Calu3 (cell line): ENCODE measurements around the gene SH3PXD2A. TPM values are rescaled to one million over a fixed set of nuclear protein-coding genes. Genes with fewer than 3 reads are reported as not detected.

ENCODE experiments used
- BruUV-seq: library from RNA; stranded (reverse); fragments of 400-500 nt; replicated peaks from 2 replicates; lab custom pipeline; 2021; lab: Mats Ljungman, UMichigan
- CTCF ChIA-PET: fragments of 300-600 bp; sonication (Branson Sonifier 250); formaldehyde crosslinking; loops from one replicate; lab custom pipeline; 2022; ENCODE audit warnings: antibody characterized with exemption; lab: Charles Lee
- DNase-seq: peaks from one replicate; pipeline ENCODE4 v3.0.0; 2022
- H3K27ac Mint-ChIP-seq: one replicate; pipeline ENCODE4 v1.8.0; 2022; ENCODE audit warnings: mixed read lengths; ENCODE audit not compliant: unreplicated experiment
- H3K27me3 Mint-ChIP-seq: one replicate; pipeline ENCODE4 v1.8.0; 2022; ENCODE audit warnings: mixed read lengths; ENCODE audit not compliant: unreplicated experiment
- H3K36me3 Mint-ChIP-seq: one replicate; pipeline ENCODE4 v1.8.0; 2022; ENCODE audit warnings: mild to moderate bottlenecking, moderate library complexity, mixed read lengths; ENCODE audit not compliant: insufficient read depth, unreplicated experiment
- H3K4me1 Mint-ChIP-seq: one replicate; pipeline ENCODE4 v1.8.0; 2022; ENCODE audit warnings: mild to moderate bottlenecking, low read depth, mixed read lengths; ENCODE audit not compliant: unreplicated experiment
- H3K4me3 Mint-ChIP-seq: one replicate; pipeline ENCODE4 v1.8.0; 2022; ENCODE audit warnings: mild to moderate bottlenecking, low read depth, moderate library complexity, mixed read lengths; ENCODE audit not compliant: unreplicated experiment
- H3K9me3 Mint-ChIP-seq: one replicate; pipeline ENCODE4 v1.8.0; 2022; ENCODE audit warnings: low read depth, mixed read lengths; ENCODE audit not compliant: unreplicated experiment
- intact Hi-C: fragments of 100-400 bp; cut with micrococcal nuclease; formaldehyde crosslinking; loops from one replicate; pipeline ENCODE4 v1.10.0; 2022; ENCODE audit not compliant: unreplicated experiment
- total RNA-seq: library from RNA; stranded (reverse); gene quantifications from 2 replicates; pipeline ENCODE4 v1.2.3, GENCODE V29; 2022
- TF ChIP-seq, protein P1 (sequence below): fragments of 200-600 bp; IDR thresholded peaks from one replicate; pipeline ENCODE4 v1.8.0; 2022; ENCODE audit warnings: antibody characterized with exemption; ENCODE audit not compliant: unreplicated experiment

Gene SH3PXD2A
- total RNA-seq, 1 experiment from 2014 or later: 7.5 TPM

DNA sequence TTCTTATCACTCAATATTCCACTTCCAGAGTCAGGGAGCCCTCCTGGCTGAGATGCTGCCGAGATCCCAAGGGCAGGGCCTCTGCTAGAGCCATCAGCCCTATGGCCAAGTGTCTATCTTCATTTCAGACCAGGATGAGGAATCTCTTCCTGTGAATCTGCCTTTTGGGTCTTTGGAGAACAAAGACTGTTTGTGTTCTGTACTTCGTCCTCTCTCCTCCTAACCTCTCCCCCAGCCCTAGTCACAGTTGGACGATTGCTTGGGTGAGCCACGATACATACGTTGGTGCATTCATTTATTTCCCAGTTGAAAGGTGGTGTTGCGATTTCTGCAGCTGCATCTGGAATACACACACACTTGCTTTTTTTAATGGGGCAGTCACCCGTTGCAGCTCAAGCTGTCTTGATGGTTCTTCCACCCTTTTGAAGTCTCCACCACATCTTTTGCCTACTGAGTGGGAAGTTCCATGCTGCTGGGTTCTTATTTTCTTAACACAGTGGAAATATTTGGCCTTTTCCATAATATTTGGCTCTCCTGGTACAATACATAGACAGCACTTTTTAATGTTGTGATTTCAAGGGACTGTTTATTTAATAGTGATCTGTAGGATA lies 26.7 kb downstream of the SH3PXD2A start:
- no peaks in the 10 kb centered on the region for H3K9me3 Mint-ChIP-seq
- intact Hi-C loops: no loop called here
- no peaks in the 10 kb centered on the region for H3K36me3 Mint-ChIP-seq
- TF ChIP-seq, protein P1, sequence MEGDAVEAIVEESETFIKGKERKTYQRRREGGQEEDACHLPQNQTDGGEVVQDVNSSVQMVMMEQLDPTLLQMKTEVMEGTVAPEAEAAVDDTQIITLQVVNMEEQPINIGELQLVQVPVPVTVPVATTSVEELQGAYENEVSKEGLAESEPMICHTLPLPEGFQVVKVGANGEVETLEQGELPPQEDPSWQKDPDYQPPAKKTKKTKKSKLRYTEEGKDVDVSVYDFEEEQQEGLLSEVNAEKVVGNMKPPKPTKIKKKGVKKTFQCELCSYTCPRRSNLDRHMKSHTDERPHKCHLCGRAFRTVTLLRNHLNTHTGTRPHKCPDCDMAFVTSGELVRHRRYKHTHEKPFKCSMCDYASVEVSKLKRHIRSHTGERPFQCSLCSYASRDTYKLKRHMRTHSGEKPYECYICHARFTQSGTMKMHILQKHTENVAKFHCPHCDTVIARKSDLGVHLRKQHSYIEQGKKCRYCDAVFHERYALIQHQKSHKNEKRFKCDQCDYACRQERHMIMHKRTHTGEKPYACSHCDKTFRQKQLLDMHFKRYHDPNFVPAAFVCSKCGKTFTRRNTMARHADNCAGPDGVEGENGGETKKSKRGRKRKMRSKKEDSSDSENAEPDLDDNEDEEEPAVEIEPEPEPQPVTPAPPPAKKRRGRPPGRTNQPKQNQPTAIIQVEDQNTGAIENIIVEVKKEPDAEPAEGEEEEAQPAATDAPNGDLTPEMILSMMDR: no peak
- H3K4me1 Mint-ChIP-seq: peaks cover 19% of the 10 kb centered on the region
- no peak overlapping the region for H3K27ac Mint-ChIP-seq
- no peak overlapping the region for H3K4me3 Mint-ChIP-seq
- DNase-seq: no peak
- CTCF ChIA-PET: interaction anchor here (0.9 kb wide), 1 partner anchor 20 kb away, joined by 7 read pairs; no protein-coding TSS in a partner anchor
- no TSS peak for BruUV-seq
- H3K27me3 Mint-ChIP-seq: peaks cover 7% of the 10 kb centered on the region

DNA sequence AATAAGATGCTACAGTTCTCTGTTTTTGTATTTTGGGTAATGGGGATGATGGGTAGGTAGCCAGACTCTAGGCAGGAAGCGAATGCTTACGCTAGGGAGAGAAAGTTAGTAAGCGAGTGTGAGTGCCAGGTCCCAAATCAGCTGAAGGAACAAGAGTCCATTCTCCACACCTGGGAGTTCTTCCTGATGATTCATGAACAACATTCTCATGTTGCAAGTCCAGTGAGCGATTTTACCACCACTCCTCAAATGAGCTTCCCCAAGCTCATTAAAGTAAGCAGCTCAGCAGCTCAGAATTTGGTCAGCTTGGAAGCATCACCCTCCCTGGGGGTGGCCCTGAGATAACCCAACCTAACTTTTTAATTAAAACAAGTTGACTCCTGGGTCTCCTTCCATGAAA lies 27.3 kb downstream of the SH3PXD2A start:
- Mint-ChIP-seq H3K4me1 (peaks cover 19% of the 10 kb centered on the region), H3K27ac (no peak overlapping the region), H3K27me3 (peaks cover 7% of the 10 kb centered on the region), H3K9me3 (no peaks in the 10 kb centered on the region), H3K4me3 (no peak overlapping the region), H3K36me3 (no peaks in the 10 kb centered on the region)
- DNase-seq: peak; percentile 39
- CTCF ChIA-PET: interaction anchor here (0.9 kb wide), 1 partner anchor 20 kb away, joined by 7 read pairs; no protein-coding TSS in a partner anchor
- no TSS peak for BruUV-seq
- intact Hi-C loops: no loop called here
- TF ChIP-seq, protein P1: no peak

DNA sequence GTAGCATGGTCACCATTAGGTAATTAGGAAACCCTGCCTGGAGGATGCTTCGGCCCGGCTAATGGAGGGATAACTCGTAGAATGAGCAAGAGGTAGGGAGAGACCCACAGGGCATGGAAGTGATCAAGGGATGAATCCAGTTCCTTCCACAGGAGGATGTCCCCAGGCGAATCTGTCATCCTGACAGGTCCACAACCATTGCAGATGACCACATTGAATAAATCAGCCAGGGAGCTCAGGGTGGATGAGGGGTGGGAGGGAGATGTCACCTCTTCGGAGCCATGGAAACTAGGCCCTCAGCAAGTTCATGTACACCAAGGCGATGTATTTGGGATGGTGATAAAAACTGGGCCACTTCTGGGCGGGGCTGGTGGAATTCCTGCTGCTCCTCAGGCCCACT lies 28.5 kb downstream of the SH3PXD2A start:
- Mint-ChIP-seq H3K27ac (no peak overlapping the region), H3K36me3 (no peaks in the 10 kb centered on the region), H3K27me3 (peaks cover 7% of the 10 kb centered on the region), H3K4me1 (peaks cover 26% of the 10 kb centered on the region), H3K9me3 (no peaks in the 10 kb centered on the region), H3K4me3 (no peak overlapping the region)
- intact Hi-C loops: no loop called here
- BruUV-seq: no TSS peak
- CTCF ChIA-PET: no interaction called here
- no peak for DNase-seq
- TF ChIP-seq, protein P1: no peak

DNA sequence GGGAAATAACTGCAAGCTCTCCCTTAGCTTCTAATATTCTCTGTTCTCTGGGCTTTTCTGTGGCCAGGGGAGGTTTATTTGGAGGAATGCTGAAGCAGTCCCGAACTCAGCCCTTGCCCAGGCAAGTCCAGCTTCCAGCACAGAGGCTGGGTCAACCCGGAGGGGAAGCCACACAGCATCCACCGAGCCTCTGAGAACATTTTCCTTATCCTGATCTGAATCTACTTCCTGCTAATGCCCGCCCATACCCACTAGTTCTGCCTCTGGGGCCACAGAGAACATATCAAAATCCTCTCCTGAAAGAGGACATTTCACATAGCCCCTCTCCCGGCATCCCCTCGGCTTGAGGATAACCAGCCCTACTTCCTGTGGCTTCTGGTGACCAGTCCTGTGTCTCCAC lies 31.1 kb downstream of the SH3PXD2A start:
- Mint-ChIP-seq H3K36me3 (no peaks in the 10 kb centered on the region), H3K4me3 (no peak overlapping the region), H3K9me3 (no peaks in the 10 kb centered on the region), H3K27ac (no peak overlapping the region), H3K27me3 (peaks cover 24% of the 10 kb centered on the region), H3K4me1 (peaks cover 26% of the 10 kb centered on the region)
- intact Hi-C loops: loop anchor here (5.0 kb wide), 1 partner anchor 33 kb away; the partner anchor contains the start of gene SH3PXD2A
- CTCF ChIA-PET: interaction anchor here (0.6 kb wide), 1 partner anchor 11 kb away, joined by 4 read pairs; no protein-coding TSS in a partner anchor
- TF ChIP-seq, protein P1: no peak
- BruUV-seq: no TSS peak
- no peak for DNase-seq
